ENCODE data around the gene NDUFA9.

Gene NDUFA9

GRCh38 chr12:4648501-4649357 lies at the start of gene NDUFA9, which contains the start of gene AKAP3:
Gene NDUFA9, plus strand, starts transcription at chr12:4649114. Its CDS starts 13 bp downstream, at chr12:4649127.
Gene AKAP3, minus strand, starts transcription at chr12:4649051. Its CDS starts 10,855 bp downstream, at chr12:4638196.
- DNase-seq (ENCODE audit: low read depth, low spot score): peak; percentile 61

DNA sequence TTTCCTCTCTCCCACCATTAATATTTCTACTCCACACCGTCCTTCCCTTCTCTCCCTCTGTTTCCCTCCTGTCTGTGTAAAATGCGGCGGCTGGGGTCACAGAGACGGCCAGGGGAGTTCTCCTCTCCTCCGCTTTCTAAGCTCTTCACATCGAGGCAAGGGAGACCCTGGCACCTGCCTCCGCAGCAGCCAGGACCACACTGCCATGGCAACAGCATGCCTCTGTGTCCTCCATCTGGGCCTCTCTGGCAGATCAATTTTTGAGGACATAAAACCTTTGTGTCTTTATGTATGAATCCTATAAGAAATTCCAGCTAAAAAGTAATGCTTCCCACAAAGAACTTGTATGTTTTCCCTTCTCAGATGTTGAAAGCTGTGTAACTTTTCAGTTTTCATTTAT lies 45.5 kb upstream of the NDUFA9 start:
- no peak for DNase-seq (ENCODE audit: low read depth, low spot score)

GRCh38 chr12:4603946-4604345 lies 45.0 kb upstream of the NDUFA9 start:
- DNase-seq (ENCODE audit: low read depth, low spot score): no peak

DNA sequence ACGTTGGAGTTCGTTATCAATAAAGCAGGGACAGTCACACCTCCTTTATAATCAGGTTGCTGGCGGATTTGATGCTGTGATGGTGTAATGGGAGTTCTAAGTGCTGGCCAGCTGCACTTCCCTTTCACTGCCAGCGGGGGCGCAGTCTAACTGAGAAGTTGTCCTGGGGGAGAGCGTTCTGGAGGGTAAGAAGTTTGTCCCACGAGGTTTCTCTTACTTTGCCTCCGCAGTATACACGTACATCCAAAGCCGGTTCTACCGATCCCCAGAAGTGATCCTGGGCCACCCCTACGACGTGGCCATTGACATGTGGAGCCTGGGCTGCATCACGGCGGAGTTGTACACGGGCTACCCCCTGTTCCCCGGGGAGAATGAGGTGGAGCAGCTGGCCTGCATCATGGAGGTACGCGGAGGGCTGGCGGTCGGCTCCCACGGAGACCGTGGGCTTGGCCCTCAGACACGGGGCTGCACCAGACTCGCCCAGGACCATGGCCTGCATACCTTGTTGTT lies 44.2 kb upstream of the NDUFA9 start:
- peak; percentile 70 for DNase-seq (ENCODE audit: low read depth, low spot score)

GRCh38 chr12:4607056-4607455 lies 41.9 kb upstream of the NDUFA9 start:
- no peak for DNase-seq (ENCODE audit: low read depth, low spot score)

DNA sequence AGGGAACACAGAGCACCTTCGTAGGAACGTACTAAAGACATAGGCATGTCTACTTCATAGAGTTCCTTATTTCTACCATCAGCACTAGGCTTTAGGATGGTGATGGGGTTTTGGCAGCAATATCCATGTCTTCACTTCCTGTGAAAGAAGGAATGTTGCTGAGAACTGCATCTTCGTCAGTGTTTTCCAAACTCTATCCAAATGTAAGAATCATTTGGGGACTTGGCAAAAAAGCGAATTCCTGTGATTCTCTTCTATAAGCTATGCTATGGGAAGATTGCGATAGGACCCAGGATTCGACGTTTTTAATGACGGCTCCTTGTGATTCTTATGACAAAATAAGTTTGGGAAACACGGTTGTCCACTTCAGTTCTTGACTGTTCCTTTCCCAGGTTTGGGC lies 39.8 kb upstream of the NDUFA9 start:
- no peak for DNase-seq (ENCODE audit: low read depth, low spot score)

DNA sequence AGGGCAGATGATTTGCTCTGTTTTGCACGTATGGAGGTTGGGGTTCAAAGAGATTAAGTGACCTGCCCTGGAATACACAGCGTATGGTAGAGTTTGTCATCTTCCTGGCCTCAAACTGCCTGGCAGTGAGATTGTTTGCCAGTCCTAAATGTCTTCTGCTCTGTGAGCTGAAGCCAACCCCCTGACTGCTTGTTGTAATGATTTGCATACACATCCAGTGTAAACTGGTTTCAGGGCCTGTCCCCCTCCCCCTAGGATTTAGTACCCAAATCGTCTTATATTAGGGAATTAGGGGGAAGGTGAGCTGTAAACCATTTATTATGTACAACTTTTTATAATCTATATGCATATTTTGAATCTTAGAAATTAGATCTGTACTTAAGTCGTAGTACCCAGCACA lies 38.4 kb upstream of the NDUFA9 start:
- no peak for DNase-seq (ENCODE audit: low read depth, low spot score)

- DNase-seq (ENCODE audit: low read depth, low spot score): no peak
Measured at GRCh38 chr12:4615667-4616066, 33.2 kb upstream of the NDUFA9 start.

- DNase-seq (ENCODE audit: low read depth, low spot score): no peak
Measured at GRCh38 chr12:4621511-4621910, 27.4 kb upstream of the NDUFA9 start.

DNA sequence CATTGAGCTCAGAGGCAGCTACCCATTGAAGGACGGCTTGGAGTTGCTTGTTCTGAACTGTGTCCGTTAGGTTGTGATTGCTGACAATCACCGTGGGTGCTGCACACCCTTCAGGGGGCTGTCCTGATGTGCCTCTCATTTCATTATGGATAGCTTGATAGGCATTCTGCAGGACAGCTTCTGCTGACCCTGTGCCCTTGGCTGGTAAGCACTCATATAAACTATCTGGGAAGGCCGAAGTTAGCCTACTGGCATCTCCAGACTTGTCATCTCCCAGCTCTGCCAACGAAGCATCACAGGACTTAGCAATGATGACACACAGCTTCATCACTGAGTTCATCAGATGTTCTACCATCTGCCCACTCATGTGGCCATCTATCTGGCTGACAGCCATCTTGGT lies 22.4 kb upstream of the NDUFA9 start:
- DNase-seq (ENCODE audit: low read depth, low spot score): no peak

GRCh38 chr12:4628406-4628805 lies 20.5 kb upstream of the NDUFA9 start:
- DNase-seq (ENCODE audit: low read depth, low spot score): no peak

DNA sequence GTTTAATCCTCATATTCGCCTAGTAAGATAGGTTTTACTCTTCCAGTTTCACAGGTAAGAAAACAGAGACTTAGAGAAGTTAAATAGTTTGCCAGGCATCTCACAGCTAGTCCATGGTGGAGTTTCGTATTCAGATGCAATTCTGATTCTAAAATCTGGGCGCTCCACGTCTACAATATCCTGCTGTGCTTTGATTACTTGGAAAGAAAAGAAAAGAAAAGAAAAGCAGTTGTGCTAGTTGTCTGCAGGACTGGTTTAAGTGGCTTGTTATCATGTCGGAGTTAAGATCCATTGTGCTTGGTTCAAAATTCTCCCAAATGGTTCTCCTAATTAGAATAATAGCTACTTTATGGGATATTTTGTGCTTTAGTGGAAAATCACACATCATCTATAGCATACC lies 18.7 kb upstream of the NDUFA9 start:
- no peak for DNase-seq (ENCODE audit: low read depth, low spot score)

GRCh38 chr12:4643747-4644146 lies 5.2 kb upstream of the NDUFA9 start:
- no peak for DNase-seq (ENCODE audit: low read depth, low spot score)

DNA sequence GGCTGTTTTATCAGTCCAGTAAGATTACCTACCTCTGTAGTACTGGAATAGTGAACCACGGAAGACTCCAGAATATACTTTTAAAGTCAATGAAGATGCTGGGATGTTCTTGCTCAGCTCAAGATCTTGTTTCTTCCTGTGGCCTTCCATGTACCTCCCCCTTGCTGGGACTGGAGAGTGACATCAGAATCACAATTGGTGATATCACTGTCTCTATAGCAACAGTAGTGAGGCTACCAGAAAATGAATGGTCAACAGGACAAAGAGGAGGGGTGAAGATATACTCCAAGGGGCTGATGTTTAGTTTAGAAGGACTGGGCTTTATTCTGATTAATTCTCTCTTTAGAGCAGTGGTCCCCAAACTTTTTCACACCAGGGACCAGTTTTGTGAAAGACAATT lies 3.9 kb upstream of the NDUFA9 start:
- no peak for DNase-seq (ENCODE audit: low read depth, low spot score)

- no peak for DNase-seq (ENCODE audit: low read depth, low spot score)
Measured at GRCh38 chr12:4648104-4648500, 812 bp upstream of the NDUFA9 start.

- DNase-seq (ENCODE audit: low read depth, low spot score): no peak
Measured at GRCh38 chr12:4649358-4649661, 396 bp downstream of the NDUFA9 start.

DNA sequence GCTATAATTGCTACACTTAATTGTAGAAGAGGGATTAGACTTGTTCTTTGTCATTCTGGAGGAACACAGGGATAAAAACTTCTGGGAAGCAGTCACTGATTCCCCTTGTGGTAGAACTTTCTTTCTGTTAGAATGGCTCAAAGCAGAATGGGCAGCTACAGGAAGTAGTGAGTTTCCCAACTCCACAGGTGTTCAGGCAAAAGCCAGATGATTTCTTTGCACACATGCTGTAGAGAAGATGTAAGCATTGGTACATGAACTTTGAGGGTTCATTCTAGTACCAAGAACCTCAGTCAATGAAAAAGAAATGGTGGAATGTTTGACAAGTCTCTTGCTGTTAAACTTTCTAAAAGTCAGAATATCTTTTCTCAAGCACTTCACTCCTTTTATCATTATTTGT lies 4.3 kb downstream of the NDUFA9 start:
- DNase-seq (ENCODE audit: low read depth, low spot score): no peak

DNA sequence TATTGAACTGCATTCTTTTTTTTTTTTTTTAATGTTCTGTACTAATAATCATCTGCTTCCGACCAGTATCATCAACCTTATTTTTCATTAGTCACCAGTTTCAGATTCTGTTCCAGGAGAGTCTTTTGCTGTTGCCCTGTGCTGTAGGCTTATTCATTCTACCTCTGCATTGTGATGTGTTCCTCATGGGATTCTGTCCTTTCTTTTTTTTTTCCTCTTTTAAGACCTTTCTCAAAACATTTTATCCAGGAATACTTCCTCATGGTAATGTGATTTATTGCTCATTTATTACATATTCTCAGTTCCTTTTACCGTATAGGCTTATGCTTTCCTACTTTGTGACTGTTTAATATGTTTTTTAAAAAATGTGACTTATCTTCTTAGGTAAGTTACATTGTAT lies 4.8 kb downstream of the NDUFA9 start:
- no peak for DNase-seq (ENCODE audit: low read depth, low spot score)

DNA sequence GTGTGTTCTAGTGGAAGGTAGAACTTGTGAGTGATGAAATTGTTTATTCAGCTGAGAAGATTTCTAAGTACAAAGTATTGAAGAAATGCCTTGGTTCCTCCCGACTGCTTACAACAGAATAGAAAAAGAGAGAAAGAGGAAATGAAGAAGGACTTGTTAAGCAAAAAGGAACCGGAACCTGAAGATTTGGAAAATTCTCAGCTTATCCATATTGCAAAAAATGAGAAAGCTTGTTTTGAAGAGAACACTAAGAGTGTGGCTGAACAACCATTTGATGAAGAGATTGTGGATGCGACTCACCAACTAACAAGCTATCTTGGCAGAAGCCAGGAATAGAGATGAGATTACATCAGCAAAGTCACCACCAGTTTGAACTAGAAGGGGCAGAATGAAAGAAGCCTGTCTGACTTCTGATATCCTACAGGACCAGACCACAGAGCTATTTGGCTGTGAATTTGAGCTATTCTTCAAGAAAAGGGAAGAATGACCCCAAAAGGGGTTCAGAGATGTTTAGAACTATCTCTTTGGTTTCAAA lies 15.1 kb downstream of the NDUFA9 start:
- no peak for DNase-seq (ENCODE audit: low read depth, low spot score)

GRCh38 chr12:4665236-4665635 lies 16.3 kb downstream of the NDUFA9 start:
- DNase-seq (ENCODE audit: low read depth, low spot score): no peak

- DNase-seq (ENCODE audit: low read depth, low spot score): no peak
Measured at GRCh38 chr12:4679711-4680110, 30.8 kb downstream of the NDUFA9 start.

DNA sequence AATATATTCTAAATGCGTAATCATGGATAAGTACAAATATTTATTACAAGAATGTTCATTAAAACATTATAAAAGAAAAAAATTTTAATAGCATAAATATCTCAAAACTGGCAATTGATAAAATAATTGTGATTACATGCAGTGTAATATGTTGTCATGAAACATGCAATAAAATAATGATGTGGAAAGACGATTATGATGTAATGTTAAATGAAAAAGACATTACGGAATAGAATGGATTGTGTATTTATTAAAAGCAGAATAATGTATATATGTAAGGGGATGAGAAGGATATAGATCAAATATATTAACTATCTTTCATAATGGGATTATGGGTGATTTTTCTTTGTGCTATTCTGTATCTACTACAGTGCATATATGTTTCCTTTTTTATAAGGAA lies 32.8 kb downstream of the NDUFA9 start:
- no peak for DNase-seq (ENCODE audit: low read depth, low spot score)

DNA sequence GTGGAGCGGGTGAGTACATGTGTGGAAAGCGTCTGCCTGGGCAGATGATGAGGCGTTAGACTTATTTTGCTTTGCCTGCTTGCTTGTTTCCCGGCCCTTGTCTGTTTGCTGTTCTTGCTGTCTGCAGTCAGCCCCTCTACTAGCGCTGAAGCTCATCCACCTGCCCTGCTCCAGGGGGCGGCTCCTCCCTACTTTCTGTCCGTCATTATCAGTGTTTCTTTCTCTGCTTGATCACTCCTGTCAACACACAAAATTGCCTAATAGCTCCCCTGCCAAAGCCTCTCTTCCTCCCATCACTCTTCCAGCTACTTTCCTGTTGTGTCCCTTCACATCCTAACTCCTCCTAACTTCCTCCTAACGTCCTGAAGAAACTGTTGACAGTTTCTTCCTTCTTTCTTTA lies 36.4 kb downstream of the NDUFA9 start:
- no peak for DNase-seq (ENCODE audit: low read depth, low spot score)

All from smooth muscle cell of the brain vasculature (primary cell).